H1 (cell line): ENCODE measurements around the gene ELFN2. TPM values are rescaled to one million over a fixed set of nuclear protein-coding genes. Genes with fewer than 3 reads are reported as not detected.

Experiments
- CTCF ChIA-PET: fragments of 300-600 bp; sonication (Branson Sonifier 250); formaldehyde crosslinking; loops from one replicate; lab custom pipeline; 2021; ENCODE audit not compliant: partially characterized antibody; lab: Charles Lee
- POLR2A ChIA-PET: fragments of 300-600 bp; sonication (Branson Sonifier 250); formaldehyde crosslinking; loops from one replicate; lab custom pipeline; 2021; ENCODE audit warnings: inconsistent platforms; ENCODE audit not compliant: partially characterized antibody; lab: Charles Lee
- DNase-seq, 2 experiments: peaks; one replicate each; pipeline versions ENCODE4 v3.0.0 to v3.0.0-alpha.2; 2010 to 2022; ENCODE audit warnings: low spot score in 2 of 2, low read depth in 1 of 2, mixed read lengths in 1 of 2
- FAIRE-seq: peaks from 2 replicates; lab custom pipeline; 2011; peaks lifted over from hg19 to GRCh38; lab: Jason Lieb, UNC
- H2AFZ ChIP-seq: 2 replicates; pipeline ENCODE4 v1.8.1; 2012; ENCODE audit warnings: low read length, inconsistent platforms
- H2AK5ac ChIP-seq: 2 replicates; pipeline ENCODE4 v1.6.1; 2013; ENCODE audit warnings: low read depth, low read length
- H2BK120ac ChIP-seq: replicated peaks from 2 replicates; pipeline ENCODE3; 2013; ENCODE audit warnings: low read depth, low read length, inconsistent platforms
- H2BK12ac ChIP-seq: 2 replicates; pipeline ENCODE4 v1.6.1; 2013; ENCODE audit warnings: low read depth, low read length
- H2BK15ac ChIP-seq: 2 replicates; pipeline ENCODE4 v1.6.1; 2013; ENCODE audit warnings: low read length
- H2BK20ac ChIP-seq: 2 replicates; pipeline ENCODE4 v1.6.1; 2013; ENCODE audit warnings: low read length
- H2BK5ac ChIP-seq: 2 replicates; pipeline ENCODE4 v1.6.1; 2013; ENCODE audit warnings: low read depth, low read length
- H3K14ac ChIP-seq: 2 replicates; pipeline ENCODE4 v1.6.1; 2013; ENCODE audit warnings: inconsistent platforms; ENCODE audit not compliant: insufficient read length
- H3K18ac ChIP-seq: 2 replicates; pipeline ENCODE4 v1.6.1; 2013; ENCODE audit warnings: low read length; ENCODE audit errors: extremely low read depth
- H3K23ac ChIP-seq: 2 replicates; pipeline ENCODE4 v1.6.1; 2013; ENCODE audit warnings: inconsistent platforms; ENCODE audit not compliant: insufficient read length
- H3K23me2 ChIP-seq: 2 replicates; pipeline ENCODE4 v1.6.1; 2013; ENCODE audit warnings: low read depth, low read length
- H3K27ac ChIP-seq: 2 replicates; pipeline ENCODE4 v1.6.1; 2011; ENCODE audit warnings: low read depth, low read length, inconsistent platforms
- H3K27me3 ChIP-seq, 4 experiments: replicated peaks in 1 of 4; 1 replicate in 1 of 4; 2 replicates in 3 of 4; pipeline versions ENCODE4 v1.6.1 to v1.8.1; 2011 to 2013; ENCODE audit warnings: low read length in 3 of 4, mild to moderate bottlenecking in 3 of 4, inconsistent platforms in 2 of 4, mixed read lengths in 2 of 4, moderate library complexity in 1 of 4; ENCODE audit not compliant: control insufficient read depth in 3 of 4, insufficient read depth in 3 of 4; ENCODE audit errors: extremely low read depth in 1 of 4
- H3K36me3 ChIP-seq, 4 experiments: 2 replicates each; pipeline versions ENCODE4 v1.6.1 to v1.8.1; 2011 to 2013; ENCODE audit warnings: mild to moderate bottlenecking in 4 of 4, low read length in 3 of 4, moderate library complexity in 2 of 4, control low read depth in 1 of 4, inconsistent platforms in 1 of 4; ENCODE audit not compliant: insufficient read depth in 4 of 4, control insufficient read depth in 2 of 4
- H3K4ac ChIP-seq: replicated peaks from 2 replicates; pipeline ENCODE3; 2013; ENCODE audit warnings: low read length, low read depth, mixed read lengths, inconsistent platforms; ENCODE audit not compliant: insufficient read length
- H3K4me1 ChIP-seq, 4 experiments: replicated peaks in 1 of 4; 1 replicate in 1 of 4; 2 replicates in 3 of 4; pipeline versions ENCODE4 v1.6.1 to v1.8.1; 2011 to 2013; ENCODE audit warnings: low read length in 3 of 4, inconsistent platforms in 2 of 4, mixed read lengths in 1 of 4; ENCODE audit not compliant: insufficient read depth in 4 of 4, control insufficient read depth in 3 of 4
- H3K4me2 ChIP-seq, 2 experiments: 2 replicates each; pipeline versions ENCODE4 v1.6.1 to v1.8.1; 2011 to 2013; ENCODE audit warnings: low read depth in 2 of 2, low read length in 2 of 2, control low read depth in 1 of 2, inconsistent platforms in 1 of 2, mild to moderate bottlenecking in 1 of 2; ENCODE audit not compliant: insufficient read depth in 1 of 2
- H3K4me3 ChIP-seq, 4 experiments: fragments of 200-600, 300-600 bp in 1 of 4; sonication (generic), shearing (Covaris generic), sonication (Bioruptor Twin) in 1 of 4; 2 replicates each; pipeline versions ENCODE4 v1.5.1 to v1.8.1; 2011 to 2016; ENCODE audit warnings: low read length in 4 of 4, low read depth in 3 of 4, control low read depth in 2 of 4, inconsistent platforms in 2 of 4, mild to moderate bottlenecking in 2 of 4, mixed read lengths in 1 of 4, moderate library complexity in 1 of 4; ENCODE audit not compliant: insufficient read depth in 2 of 4; ENCODE audit errors: extremely low read depth in 1 of 4
- H3K56ac ChIP-seq: replicated peaks from 2 replicates; pipeline ENCODE3; 2013; ENCODE audit warnings: low read depth, mild to moderate bottlenecking, mixed read lengths, low read length, inconsistent platforms; ENCODE audit not compliant: insufficient read length
- H3K79me1 ChIP-seq: 2 replicates; pipeline ENCODE4 v1.6.1; 2013; ENCODE audit warnings: low read depth, low read length, control low read depth
- H3K79me2 ChIP-seq, 2 experiments: 2 replicates each; pipeline versions ENCODE4 v1.6.1 to v1.8.1; 2012 to 2013; ENCODE audit warnings: low read length in 2 of 2, mild to moderate bottlenecking in 2 of 2, inconsistent platforms in 1 of 2; ENCODE audit not compliant: insufficient read depth in 2 of 2, control insufficient read depth in 1 of 2
- H3K9ac ChIP-seq, 4 experiments: replicated peaks in 1 of 4; 1 replicate in 1 of 4; 2 replicates in 3 of 4; pipeline versions ENCODE4 v1.6.1 to v1.8.1; 2011 to 2013; ENCODE audit warnings: low read depth in 3 of 4, low read length in 3 of 4, control low read depth in 2 of 4, mild to moderate bottlenecking in 2 of 4, moderate library complexity in 2 of 4, inconsistent platforms in 1 of 4; ENCODE audit errors: extremely low read depth in 1 of 4
- H3K9me3 ChIP-seq, 2 experiments: 2 replicates each; pipeline versions ENCODE4 v1.6.1 to v1.8.1; 2012 to 2013; ENCODE audit warnings: mild to moderate bottlenecking in 2 of 2, moderate library complexity in 2 of 2, control low read depth in 1 of 2, inconsistent platforms in 1 of 2, low read depth in 1 of 2, low read length in 1 of 2, mixed read lengths in 1 of 2; ENCODE audit not compliant: insufficient read depth in 2 of 2
- H4K20me1 ChIP-seq, 2 experiments: replicated peaks in 1 of 2; 2 replicates each; pipeline versions ENCODE3 to v1.8.1; 2011 to 2013; ENCODE audit warnings: inconsistent platforms in 2 of 2, low read length in 2 of 2, mild to moderate bottlenecking in 1 of 2; ENCODE audit not compliant: insufficient read depth in 2 of 2, control insufficient read depth in 1 of 2
- H4K5ac ChIP-seq: 2 replicates; pipeline ENCODE4 v1.6.1; 2013; ENCODE audit warnings: low read length, low read depth, mixed read lengths, inconsistent platforms; ENCODE audit not compliant: insufficient read length
- H4K8ac ChIP-seq: 2 replicates; pipeline ENCODE4 v1.8.0; 2013; ENCODE audit warnings: mild to moderate bottlenecking, moderate library complexity, low read length, inconsistent platforms; ENCODE audit not compliant: insufficient read depth; ENCODE audit errors: extremely low read depth
- H4K91ac ChIP-seq: replicated peaks from 2 replicates; pipeline ENCODE3; 2013; ENCODE audit warnings: low read length, mixed read lengths, inconsistent platforms; ENCODE audit not compliant: insufficient read length
- ATF2 ChIP-seq: IDR thresholded peaks from 2 replicates; pipeline ENCODE4 v1.6.1; 2012; ENCODE audit warnings: low read length, inconsistent platforms
- CEBPB ChIP-seq: IDR thresholded peaks from 2 replicates; pipeline ENCODE4 v1.6.1; 2012; ENCODE audit warnings: low read depth, low read length
- CTBP2 ChIP-seq: IDR thresholded peaks from 2 replicates; pipeline ENCODE4 v1.7.0; 2011; ENCODE audit warnings: borderline replicate concordance, mild to moderate bottlenecking, moderate library complexity, mixed read lengths, low read length; ENCODE audit not compliant: insufficient read depth, insufficient read length
- EZH2 ChIP-seq: fragments of 200-600 bp; sonication (generic); IDR thresholded peaks from 2 replicates; pipeline ENCODE4 v1.7.1; 2012; ENCODE audit warnings: low read depth, mild to moderate bottlenecking, moderate library complexity, low read length, inconsistent platforms; ENCODE audit not compliant: severe bottlenecking
- GABPA ChIP-seq: IDR thresholded peaks from 2 replicates; pipeline ENCODE4 v1.6.1; 2011; ENCODE audit warnings: mild to moderate bottlenecking, low read length, moderate library complexity, borderline replicate concordance; ENCODE audit not compliant: insufficient read depth
- KDM4A ChIP-seq: IDR thresholded peaks from one replicate; pipeline ENCODE4 v1.7.1; 2012; ENCODE audit warnings: low read depth, mild to moderate bottlenecking, moderate library complexity, low read length, inconsistent platforms; ENCODE audit not compliant: severe bottlenecking
- POLR2AphosphoS5 ChIP-seq: IDR thresholded peaks from 2 replicates; pipeline ENCODE4 v1.6.1; 2011; ENCODE audit warnings: low read depth, low read length
- RBBP5 ChIP-seq: IDR thresholded peaks from 2 replicates; pipeline ENCODE4 v1.7.1; 2012; ENCODE audit warnings: low read depth, mild to moderate bottlenecking, inconsistent platforms, low read length, moderate library complexity, borderline replicate concordance
- TAF1 ChIP-seq: IDR thresholded peaks from 2 replicates; pipeline ENCODE4 v1.6.1; 2011; ENCODE audit warnings: mild to moderate bottlenecking, low read depth, low read length
- WGBS, 2 experiments: shearing (Covaris generic) in 1 of 2; methylation state at CpG; one replicate each; pipeline versions ENCODE4 v1.1.6 to v1.1.7; 2013 to 2015; ENCODE audit warnings: low lambda C conversion rate in 2 of 2, mixed read lengths in 2 of 2, inconsistent platforms in 1 of 2, low coverage in 1 of 2, missing lambda C conversion rate in 1 of 2; ENCODE audit not compliant: insufficient replicate concordance in 2 of 2, insufficient coverage in 1 of 2, insufficient read length in 1 of 2; ENCODE audit errors: extremely low coverage in 1 of 2, missing lambda C conversion rate in 1 of 2; 5-methylcytosine and 5-hydroxymethylcytosine counted together
- polyA plus RNA-seq, 7 experiments: library from polyadenylated mRNA; depleted of rRNA in 3 of 7; stranded (reverse) in 5 of 7; unstranded in 2 of 7; fragments of >200 nt in 5 of 7; fragments of 200-250 nt in 2 of 7; gene quantifications; 1 replicate in 5 of 7; 2 replicates in 1 of 7; 4 replicates in 1 of 7; pipeline versions ENCODE4 v1.2.1 to v1.2.3, GENCODE V29; 2011 to 2013; ENCODE audit warnings: missing spikeins in 2 of 7, mixed read lengths in 2 of 7
- total RNA-seq: library from RNA; stranded (reverse); fragmentation: NEBNext Ultra II Directional; extraction: Animal tissue kit (Norgen Biotek cat#: 25700); gene quantifications from 2 replicates; pipeline ENCODE4 v1.2.1, GENCODE V29; 2021

The ELFN2 gene
- total and polyA plus RNA-seq, 2 of the 8 experiments (the other 6 are each of a cell fraction or from before 2014, with no cell fraction given): 0.63 to 0.88 TPM

- Histone ChIP-seq H2BK20ac (no peak overlapping the region), H3K79me2 (no peaks in the 10 kb centered on the region), H4K20me1 (no peaks in the 10 kb centered on the region), H3K9ac (no peak overlapping the region), H3K14ac (no peak overlapping the region), H3K79me1 (no peaks in the 10 kb centered on the region), H3K27ac (no peak overlapping the region), H4K91ac (no peak overlapping the region), H3K23ac (no peak overlapping the region), H2BK5ac (no peak overlapping the region), H3K4me3 (no peak overlapping the region), H2BK15ac (no peak overlapping the region), H4K5ac (no peak overlapping the region), H2AFZ (no peak overlapping the region), H4K8ac (no peak overlapping the region), H2BK120ac (no peak overlapping the region), H3K56ac (no peak overlapping the region), H2AK5ac (no peak overlapping the region; the same call in 1 of the 2 replicates), H3K27me3 (peaks cover 0 to 27% (median 12%) of the 10 kb centered on the region in 4 experiments; a peak in 5 of 7 replicates), H3K18ac (no peak overlapping the region), H3K9me3 (no peaks in the 10 kb centered on the region), H3K4me2 (no peak overlapping the region), H3K23me2 (peaks cover 9% of the 10 kb centered on the region; the same call in 1 of the 2 replicates), H3K4ac (no peak overlapping the region), H3K36me3 (no peaks in the 10 kb centered on the region), H3K4me1 (peaks cover 0 to 15% (median 4%) of the 10 kb centered on the region in 4 experiments; a peak in 5 of 7 replicates), H2BK12ac (no peak overlapping the region)
- POLR2A ChIA-PET: interaction anchor here (0.9 to 2.4 kb wide), 2 partner anchors 12 to 96 kb away, joined by 3 to 9 read pairs; no protein-coding TSS in a partner anchor
- WGBS, 2 experiments: 31% methylated on average over 9 of the region's 9 CpGs; no CpG with 5 or more reads in 1 of the 2 experiments
- CTCF ChIA-PET: interaction anchor here (0.6 to 7.5 kb wide), 27 partner anchors 8 to 313 kb away, joined by 3 to 61 read pairs (median 5); no protein-coding TSS in a partner anchor
- peak; percentile 79 for FAIRE-seq
- peak; percentile 69 to 91 for DNase-seq
- TF ChIP-seq CTBP2 (no peak), GABPA (no peak), CEBPB (peak; percentile 78), KDM4A (no peak), POLR2AphosphoS5 (no peak), TAF1 (no peak), EZH2 (no peak), ATF2 (no peak), RBBP5 (no peak)
These were observed 96.9 kb downstream of the ELFN2 start for GRCh38 chr22:37330200-37331033.
